ENCODE results near the gene SMARCA1.

GRCh38 chrX:129488359-129488758 is 34.9 kb downstream of the SMARCA1 start:
- no peak for TF ChIP-seq CTCF (IDR thresholded peaks at IDR 0.05)
- TF ChIP-seq POLR2A (IDR thresholded peaks at IDR 0.05): no peak

Data from uterus (tissue), 2 donors.